HEK293 (cell line): ENCODE measurements around the gene EDNRA.
"Not testable (repeated sequence)": the region's sequence is repeated elsewhere in the genome, so short reads cannot be mapped to it uniquely, and the experiment has no call there.

Source experiments
- CTCF ChIA-PET: fragments of 350-600 bp; formaldehyde crosslinking; extraction: SDS; loops from one replicate; lab custom pipeline; 2021; ENCODE audit warnings: antibody characterized with exemption; lab: Yijun Ruan, JAX
- POLR2A ChIA-PET: fragments of 300-600 bp; formaldehyde crosslinking; extraction: SDS; loops from one replicate; lab custom pipeline; 2020; ENCODE audit warnings: antibody characterized with exemption, inconsistent platforms; lab: Yijun Ruan, JAX
- H3K27ac ChIP-seq: fragments of 200-500 bp; sonication (Bioruptor generic); 2 replicates; pipeline ENCODE4 v1.5.1; 2014; ENCODE audit warnings: low read depth, low read length, control low read depth, inconsistent platforms; ENCODE audit errors: extremely low read depth
- H3K36me3 ChIP-seq, 2 experiments: fragments of 200-500 bp in 1 of 2; sonication (Bioruptor generic) in 1 of 2; 1 replicate in 1 of 2; 2 replicates in 1 of 2; pipeline ENCODE4 v1.5.1; 2014 to 2017; ENCODE audit warnings: inconsistent platforms in 2 of 2, low read length in 2 of 2; ENCODE audit not compliant: control insufficient read depth in 2 of 2, insufficient read depth in 1 of 2
- H3K4me1 ChIP-seq: fragments of 200-500 bp; sonication (Bioruptor generic); 2 replicates; pipeline ENCODE4 v1.5.1; 2014; ENCODE audit warnings: mild to moderate bottlenecking, low read length, inconsistent platforms; ENCODE audit not compliant: control insufficient read depth, insufficient read depth
- H3K4me3 ChIP-seq: 2 replicates; pipeline ENCODE4 v1.5.1; 2011; ENCODE audit warnings: low read depth, mild to moderate bottlenecking, control low read depth, low read length, moderate library complexity
- H3K9me3 ChIP-seq: fragments of 200-500 bp; sonication (Bioruptor generic); 2 replicates; pipeline ENCODE4 v1.5.1; 2014; ENCODE audit warnings: low read depth, low read length, inconsistent platforms; ENCODE audit not compliant: control insufficient read depth, insufficient read depth
- FEZF1 ChIP-seq: fragments of 450-650 bp; formaldehyde crosslinking; IDR thresholded peaks from 2 replicates; pipeline ENCODE4 v1.5.1; 2016; ENCODE audit warnings: missing biosample characterization, missing genetic modification characterization
- PBX3 ChIP-seq: sonication (generic); formaldehyde crosslinking; IDR thresholded peaks from 2 replicates; pipeline ENCODE4 v1.8.1; 2022; ENCODE audit warnings: mild to moderate bottlenecking, moderate library complexity, missing genetic modification reagents
- PRDM10 ChIP-seq: fragments of 450-650 bp; formaldehyde crosslinking; IDR thresholded peaks from 2 replicates; pipeline ENCODE4 v1.5.1; 2016; ENCODE audit warnings: missing biosample characterization, missing genetic modification characterization
- ZBTB6 ChIP-seq: fragments of 450-650 bp; formaldehyde crosslinking; IDR thresholded peaks from 2 replicates; pipeline ENCODE4 v1.5.1; 2017; ENCODE audit warnings: missing biosample characterization, missing genetic modification characterization
- ZBTB8A ChIP-seq: fragments of 450-650 bp; formaldehyde crosslinking; IDR thresholded peaks from 2 replicates; pipeline ENCODE4 v1.5.1; 2016; ENCODE audit warnings: missing biosample characterization, missing genetic modification characterization
- ZEB2 ChIP-seq: fragments of 450-650 bp; formaldehyde crosslinking; IDR thresholded peaks from 2 replicates; pipeline ENCODE4 v1.5.1; 2016; ENCODE audit warnings: missing biosample characterization, missing genetic modification characterization
- ZNF155 ChIP-seq: fragments of 450-650 bp; formaldehyde crosslinking; IDR thresholded peaks from 2 replicates; pipeline ENCODE4 v1.5.1; 2016; ENCODE audit warnings: missing biosample characterization, missing genetic modification characterization
- ZNF19 ChIP-seq: fragments of 450-650 bp; formaldehyde crosslinking; IDR thresholded peaks from 2 replicates; pipeline ENCODE4; 2016; ENCODE audit warnings: missing biosample characterization, missing genetic modification characterization, low read depth
- ZNF26 ChIP-seq: fragments of 450-650 bp; formaldehyde crosslinking; IDR thresholded peaks from 2 replicates; pipeline ENCODE4 v1.5.1; 2016; ENCODE audit warnings: missing biosample characterization, missing genetic modification characterization
- ZNF366 ChIP-seq: fragments of 450-650 bp; formaldehyde crosslinking; conservative IDR thresholded peaks from 2 replicates; pipeline ENCODE4 v1.5.1; 2016; ENCODE audit warnings: missing biosample characterization, missing genetic modification characterization
- ZNF529 ChIP-seq: fragments of 450-650 bp; formaldehyde crosslinking; IDR thresholded peaks from 2 replicates; pipeline ENCODE4 v1.5.1; 2017; ENCODE audit warnings: missing genetic modification characterization, missing biosample characterization; ENCODE audit not compliant: insufficient replicate concordance
- ZNF544 ChIP-seq: fragments of 450-650 bp; formaldehyde crosslinking; IDR thresholded peaks from 2 replicates; pipeline ENCODE4 v1.5.0; 2017; ENCODE audit warnings: missing biosample characterization, missing genetic modification characterization
- ZNF626 ChIP-seq: fragments of 450-650 bp; sonication (Bioruptor Pico); formaldehyde crosslinking; IDR thresholded peaks from 2 replicates; pipeline ENCODE4 v1.5.1; 2018; ENCODE audit warnings: missing biosample characterization, missing genetic modification characterization, inconsistent platforms
- ZNF692 ChIP-seq: fragments of 450-650 bp; formaldehyde crosslinking; IDR thresholded peaks from 2 replicates; pipeline ENCODE4 v1.5.1; 2016; ENCODE audit warnings: missing biosample characterization, missing genetic modification characterization
- ZSCAN16 ChIP-seq: fragments of 450-650 bp; formaldehyde crosslinking; IDR thresholded peaks from 2 replicates; pipeline ENCODE4 v1.5.1; 2016; ENCODE audit warnings: missing biosample characterization, missing genetic modification characterization

EDNRA gene

GRCh38 chr4:147480891-147481576, at the start of gene EDNRA (continued):
- peak; percentile 60 for TF ChIP-seq ZBTB8A (tag by site-specific recombination)

- H3K4me3 ChIP-seq, POLR2A ChIA-PET: not testable (repeated sequence)
- CTCF ChIA-PET, result interaction anchor here (0.7 kb wide), 1 partner anchor 19 kb away, joined by 3 read pairs; no protein-coding TSS in a partner anchor
These were observed 46.5 kb upstream of the EDNRA start for GRCh38 chr4:147434370-147434769.

GRCh38 chr4:147440442-147440841, 40.5 kb upstream of the EDNRA start:
- H3K27ac ChIP-seq, result no peak overlapping the region
- TF ChIP-seq ZNF626 (no peak), ZNF155 (tag by site-specific recombination) (no peak), ZBTB6 (no peak), ZSCAN16 (tag by site-specific recombination) (no peak), ZNF26 (tag by site-specific recombination) (no peak), ZNF692 (tag by site-specific recombination) (no peak), PBX3 (CRISPR knock-in tag) (no peak), ZNF544 (no peak)
- H3K4me1 ChIP-seq, result no peaks in the 10 kb centered on the region
- no peaks in the 10 kb centered on the region for H3K36me3 ChIP-seq
- H3K9me3 ChIP-seq, result no peaks in the 10 kb centered on the region
- H3K4me3 ChIP-seq, result no peak overlapping the region
- ChIA-PET POLR2A (no interaction called here), CTCF (interaction anchor here (0.7 kb wide), 1 partner anchor 311 kb away, joined by 4 read pairs; no protein-coding TSS in a partner anchor)

More at GRCh38 chr4:147434370-147434769, 46.5 kb upstream of the EDNRA start:
- not testable (repeated sequence) for H3K9me3 ChIP-seq, H3K4me1 ChIP-seq, H3K27ac ChIP-seq, H3K36me3 ChIP-seq

GRCh38 chr4:147447786-147448185, 33.1 kb upstream of the EDNRA start:
- POLR2A ChIA-PET, result no interaction called here
- Histone ChIP-seq H3K36me3 (no peaks in the 10 kb centered on the region), H3K4me3 (no peak overlapping the region)
- no peak for TF ChIP-seq ZNF529 (tag by site-specific recombination)
- 0 out of 2 replicates have a peak, but pooled peaks have one; percentile 17 for TF ChIP-seq PRDM10 (tag by site-specific recombination)
- TF ChIP-seq FEZF1 (tag by site-specific recombination), result no peak
- TF ChIP-seq ZNF26 (tag by site-specific recombination), result no peak
- no peak for TF ChIP-seq ZNF19 (tag by site-specific recombination)
- TF ChIP-seq ZNF366 (tag by site-specific recombination), result no peak
- no peak for TF ChIP-seq ZEB2 (tag by site-specific recombination)
- TF ChIP-seq, all 188 proteins: peak for 1
- CTCF ChIA-PET, result no interaction called here
- Histone ChIP-seq H3K9me3 (no peaks in the 10 kb centered on the region), H3K27ac (no peak overlapping the region), H3K4me1 (no peaks in the 10 kb centered on the region)
